ENCODE results near the gene CAD.

GRCh38 chr2:27178469-27178868, 38.7 kb upstream of the CAD start:
- TF ChIP-seq CTCF (IDR thresholded peaks at IDR 0.05), result no peak
- TF ChIP-seq POLR2A (IDR thresholded peaks at IDR 0.05), result no peak

Measured in uterus (tissue), 2 donors.